Endometrial microvascular endothelial cells (primary cell): Measurements from ENCODE around the gene PPP1R2. TPM values are rescaled to one million over a fixed set of nuclear protein-coding genes. Genes with fewer than 3 reads are reported as not detected.

Experiments
- in situ Hi-C: cut with HindIII; loops from 2 replicates; pipeline ENCODE4 v1.10.0; 2017; ENCODE audit warnings: low sequenced_read_pairs, low pct_unique_long_range_greater_than_20kb; ENCODE audit errors: inconsistent ontology term
- total RNA-seq: library from RNA; depleted of rRNA; stranded (reverse); fragments of >200 nt; gene quantifications from one replicate; pipeline ENCODE4 v1.2.3, GENCODE V29; 2015; ENCODE audit errors: inconsistent ontology term

The PPP1R2 gene
- total RNA-seq, 1 donor from 2014 or later, result 28.6 TPM

GRCh38 chr3:195570344-195570743, 27.2 kb upstream of the PPP1R2 start:
- in situ Hi-C loops, result no loop called here

GRCh38 chr3:195568630-195569029, 25.5 kb upstream of the PPP1R2 start:
- in situ Hi-C loops, result no loop called here

GRCh38 chr3:195566797-195567196, 23.7 kb upstream of the PPP1R2 start:
- in situ Hi-C loops, result no loop called here

GRCh38 chr3:195565716-195566115, 22.6 kb upstream of the PPP1R2 start:
- in situ Hi-C loops, result no loop called here

- in situ Hi-C loops, result no loop called here
Observed at GRCh38 chr3:195563317-195563716, 20.2 kb upstream of the PPP1R2 start.

- in situ Hi-C loops, result no loop called here
Observed at GRCh38 chr3:195559723-195560409, 16.7 kb upstream of the PPP1R2 start.

- in situ Hi-C loops, result no loop called here
Observed at GRCh38 chr3:195558602-195559001, 15.5 kb upstream of the PPP1R2 start.

- in situ Hi-C loops, result no loop called here
Observed at GRCh38 chr3:195557322-195557721, 14.2 kb upstream of the PPP1R2 start.

GRCh38 chr3:195556390-195556789, 13.3 kb upstream of the PPP1R2 start:
- in situ Hi-C loops, result no loop called here

- in situ Hi-C loops, result no loop called here
Observed at GRCh38 chr3:195555110-195555509, 12.0 kb upstream of the PPP1R2 start.

- in situ Hi-C loops, result no loop called here
Observed at GRCh38 chr3:195554458-195554857, 11.3 kb upstream of the PPP1R2 start.

- in situ Hi-C loops, result no loop called here
Observed at GRCh38 chr3:195553268-195553667, 10.1 kb upstream of the PPP1R2 start.

- in situ Hi-C loops, result no loop called here
Observed at GRCh38 chr3:195551381-195551978, 8.4 kb upstream of the PPP1R2 start.

GRCh38 chr3:195550723-195551122, 7.6 kb upstream of the PPP1R2 start:
- in situ Hi-C loops, result no loop called here

- in situ Hi-C loops, result no loop called here
Observed at GRCh38 chr3:195549931-195550519, 6.9 kb upstream of the PPP1R2 start.

GRCh38 chr3:195548987-195549386, 5.9 kb upstream of the PPP1R2 start:
- in situ Hi-C loops, result no loop called here

- in situ Hi-C loops, result no loop called here
Observed at GRCh38 chr3:195548501-195548900, 5.4 kb upstream of the PPP1R2 start.

- in situ Hi-C loops, result no loop called here
Observed at GRCh38 chr3:195548006-195548405, 4.9 kb upstream of the PPP1R2 start.

GRCh38 chr3:195546130-195546560, 3.0 kb upstream of the PPP1R2 start:
- in situ Hi-C loops, result no loop called here

GRCh38 chr3:195544634-195545033, 1.5 kb upstream of the PPP1R2 start:
- in situ Hi-C loops, result no loop called here

- in situ Hi-C loops, result no loop called here
Observed at GRCh38 chr3:195544230-195544536, 1.1 kb upstream of the PPP1R2 start.
